Large intestine (tissue), 3 donors: Measurements from ENCODE around the gene SNX33. TPM values are rescaled to one million over a fixed set of nuclear protein-coding genes. Genes with fewer than 3 reads are reported as not detected.
"Not testable (repeated sequence)": the region's sequence is repeated elsewhere in the genome, so short reads cannot be mapped to it uniquely, and the experiment has no call there.

Experiments used
- DNase-seq, 2 donors: peaks; one replicate each; pipeline versions ENCODE4 v3.0.0 to v3.0.0-alpha.2; 2013
- H3K27ac ChIP-seq: one replicate; pipeline ENCODE4 v1.5.1; 2013; ENCODE audit warnings: low read length
- H3K27me3 ChIP-seq: 2 replicates; pipeline ENCODE4 v1.6.1; 2013; ENCODE audit warnings: low read length; ENCODE audit not compliant: control insufficient read depth, insufficient read depth
- H3K36me3 ChIP-seq: 2 replicates; pipeline ENCODE4 v1.6.1; 2013; ENCODE audit warnings: low read length; ENCODE audit not compliant: control insufficient read depth, insufficient read depth
- H3K4me1 ChIP-seq: one replicate; pipeline ENCODE4 v1.6.1; 2013; ENCODE audit warnings: low read length; ENCODE audit not compliant: control insufficient read depth, insufficient read depth
- H3K4me3 ChIP-seq: one replicate; pipeline ENCODE4 v1.5.1; 2013; ENCODE audit warnings: low read length
- H3K9me3 ChIP-seq: one replicate; pipeline ENCODE4 v1.6.1; 2013; ENCODE audit warnings: mild to moderate bottlenecking, low read depth, low read length, moderate library complexity; ENCODE audit not compliant: control insufficient read depth
- WGBS: methylation state at CpG from one replicate; pipeline ENCODE4 v1.1.5; 2013; ENCODE audit warnings: low lambda C conversion rate; ENCODE audit not compliant: insufficient coverage; 5-methylcytosine and 5-hydroxymethylcytosine counted together
- polyA plus RNA-seq: library from polyadenylated mRNA; unstranded; fragments of 120-200 nt; gene quantifications from one replicate; pipeline ENCODE4 v1.2.1, GENCODE V29; 2013

Gene SNX33
- polyA plus RNA-seq, 1 donor: 16.6 TPM

GRCh38 chr15:75702436-75702835 is 54.7 kb downstream of the SNX33 start:
- no peak for DNase-seq
- no CpG with 5 or more reads among the region's 6 CpGs for whole genome bisulfite sequencing
- H3K4me1 ChIP-seq: peaks cover 3% of the 10 kb centered on the region
- H3K4me3 ChIP-seq: no peak overlapping the region
- no peaks in the 10 kb centered on the region for H3K36me3 ChIP-seq
- no peak overlapping the region for H3K27ac ChIP-seq
- H3K9me3 ChIP-seq: no peaks in the 10 kb centered on the region
- H3K27me3 ChIP-seq: no peaks in the 10 kb centered on the region

- H3K4me1 ChIP-seq, H3K27ac ChIP-seq, DNase-seq, H3K9me3 ChIP-seq, H3K36me3 ChIP-seq, H3K27me3 ChIP-seq, H3K4me3 ChIP-seq: not testable (repeated sequence)
- WGBS: no CpG with 5 or more reads among the region's 18 CpGs
These were observed 55.9 kb downstream of the SNX33 start for GRCh38 chr15:75703440-75704262.

GRCh38 chr15:75704263-75704615 is 56.5 kb downstream of the SNX33 start:
- WGBS: no CpG with 5 or more reads among the region's 6 CpGs
- peaks cover 3% of the 10 kb centered on the region for H3K4me1 ChIP-seq
- H3K9me3 ChIP-seq: no peaks in the 10 kb centered on the region
- H3K27ac ChIP-seq: no peak overlapping the region
- H3K4me3 ChIP-seq: no peak overlapping the region
- H3K36me3 ChIP-seq: no peaks in the 10 kb centered on the region
- H3K27me3 ChIP-seq: no peaks in the 10 kb centered on the region
- DNase-seq: no peak

GRCh38 chr15:75704618-75705017 is 56.9 kb downstream of the SNX33 start:
- H3K4me3 ChIP-seq: no peak overlapping the region
- WGBS: no CpG with 5 or more reads among the region's 9 CpGs
- DNase-seq: no peak
- H3K9me3 ChIP-seq: no peaks in the 10 kb centered on the region
- H3K36me3 ChIP-seq: no peaks in the 10 kb centered on the region
- peaks cover 3% of the 10 kb centered on the region for H3K4me1 ChIP-seq
- H3K27ac ChIP-seq: no peak overlapping the region
- H3K27me3 ChIP-seq: no peaks in the 10 kb centered on the region

- WGBS: no CpG with 5 or more reads among the region's 5 CpGs
- not testable (repeated sequence) for H3K4me3 ChIP-seq, H3K4me1 ChIP-seq, H3K9me3 ChIP-seq, H3K27me3 ChIP-seq, H3K27ac ChIP-seq, H3K36me3 ChIP-seq, DNase-seq
These were observed 57.7 kb downstream of the SNX33 start for GRCh38 chr15:75705375-75705774.

GRCh38 chr15:75705854-75706681 is 58.4 kb downstream of the SNX33 start:
- DNase-seq: no peak
- no peaks in the 10 kb centered on the region for H3K4me1 ChIP-seq
- no peaks in the 10 kb centered on the region for H3K27me3 ChIP-seq
- H3K36me3 ChIP-seq: no peaks in the 10 kb centered on the region
- no peak overlapping the region for H3K4me3 ChIP-seq
- H3K27ac ChIP-seq: no peak overlapping the region
- no peaks in the 10 kb centered on the region for H3K9me3 ChIP-seq
- no CpG with 5 or more reads among the region's 14 CpGs for WGBS

GRCh38 chr15:75706682-75706954 is 58.9 kb downstream of the SNX33 start:
- no peaks in the 10 kb centered on the region for H3K9me3 ChIP-seq
- H3K4me3 ChIP-seq: no peak overlapping the region
- no CpG with 5 or more reads among the region's 2 CpGs for WGBS
- H3K27ac ChIP-seq: no peak overlapping the region
- no peak for DNase-seq
- no peaks in the 10 kb centered on the region for H3K4me1 ChIP-seq
- H3K36me3 ChIP-seq: no peaks in the 10 kb centered on the region
- H3K27me3 ChIP-seq: no peaks in the 10 kb centered on the region

- H3K9me3 ChIP-seq, H3K27me3 ChIP-seq, H3K4me3 ChIP-seq, H3K36me3 ChIP-seq, H3K27ac ChIP-seq: not testable (repeated sequence)
- peaks cover 15% of the 10 kb centered on the region for H3K4me1 ChIP-seq
- no CpG with 5 or more reads among the region's 15 CpGs for WGBS
- DNase-seq: peak in 1 of 2 donors; percentile 71
These were observed 61.7 kb downstream of the SNX33 start for GRCh38 chr15:75709458-75709857.

GRCh38 chr15:75710874-75711273 is 63.2 kb downstream of the SNX33 start:
- H3K27me3 ChIP-seq, H3K27ac ChIP-seq, DNase-seq, H3K4me3 ChIP-seq, H3K36me3 ChIP-seq, H3K9me3 ChIP-seq: not testable (repeated sequence)
- no CpG with 5 or more reads among the region's 5 CpGs for WGBS
- H3K4me1 ChIP-seq: peaks cover 15% of the 10 kb centered on the region

GRCh38 chr15:75711495-75711894 is 63.8 kb downstream of the SNX33 start:
- peaks cover 15% of the 10 kb centered on the region for H3K4me1 ChIP-seq
- 90% methylated on average over 2 of the region's 7 CpGs for WGBS
- H3K9me3 ChIP-seq: not testable (repeated sequence)

More at GRCh38 chr15:75711495-75711894, 63.8 kb downstream of the SNX33 start:
- not testable (repeated sequence) for H3K4me3 ChIP-seq, DNase-seq, H3K36me3 ChIP-seq, H3K27ac ChIP-seq, H3K27me3 ChIP-seq
